ENCODE data around the gene VIL1. TPM values are rescaled to one million over a fixed set of nuclear protein-coding genes. Genes with fewer than 3 reads are reported as not detected.

The VIL1 gene
- total and polyA plus RNA-seq, 9 of the 15 experiments (the other 6 are each of a cell fraction or from before 2014, with no cell fraction given) = 0.51 to 2.7 (median 1.2) TPM

GRCh38 chr2:218399391-218400166 is 19.3 kb upstream of the VIL1 start, which contains the start of gene CTDSP1 (continued):
- TF ChIP-seq ZNF407 (IDR thresholded peaks at IDR 0.05; ENCODE audit: low read depth) (no peak), MED1 (CRISPR knock-in tag; IDR thresholded peaks at IDR 0.05; ENCODE audit: borderline replicate concordance) (no peak), ZKSCAN1 (IDR thresholded peaks at IDR 0.05; ENCODE audit: low read depth, low read length) (peak; percentile 57; the same call in 1 of the 2 replicates), GATAD2B (IDR thresholded peaks at IDR 0.05; ENCODE audit: borderline replicate concordance) (peak; percentile 49; the same call in 1 of the 2 replicates), GMEB1 (CRISPR knock-in tag; IDR thresholded peaks at IDR 0.05) (no peak), ELF1 (tag; IDR thresholded peaks at IDR 0.05) (peak; percentile 49; the same call in 1 of the 2 replicates), POLR2AphosphoS5 (IDR thresholded peaks at IDR 0.05; ENCODE audit: control insufficient read depth, insufficient read depth, low read depth, low read length) (peak; percentile 61; the same call in 1 of the 2 replicates), RBM25 (IDR thresholded peaks at IDR 0.05; ENCODE audit: low read depth, low read length, severe bottlenecking) (peak; percentile 50), TOE1 (IDR thresholded peaks at IDR 0.05; ENCODE audit: borderline replicate concordance) (peak; percentile 77; the same call in 1 of the 2 replicates), TOE1 (CRISPR knock-in tag; IDR thresholded peaks at IDR 0.05; ENCODE audit: borderline replicate concordance, low read depth) (no peak), BRF2 (IDR thresholded peaks at IDR 0.05; ENCODE audit: borderline replicate concordance, insufficient read depth, insufficient read length) (no peak), CREM (IDR thresholded peaks at IDR 0.05; ENCODE audit: low read depth) (peak; percentile 40), POLR2G (IDR thresholded peaks at IDR 0.05; ENCODE audit: low read depth, low read length) (peak; percentile 72), BCL6 (CRISPR knock-in tag; IDR thresholded peaks at IDR 0.05) (no peak), NCOA4 (IDR thresholded peaks at IDR 0.05; ENCODE audit: partially characterized antibody) (no peak), TRIM28 (IDR thresholded peaks at IDR 0.05) (no peak)

All from K562 (cell line).